ENCODE data around the gene ZNF44. TPM values are rescaled to one million over a fixed set of nuclear protein-coding genes. Genes with fewer than 3 reads are reported as not detected.

Gene ZNF44
- total and polyA plus RNA-seq, 2 of the 13 experiments (the other 11 are each of a cell fraction or from before 2014, with no cell fraction given), result 6.9 to 15.7 TPM

- TF ChIP-seq SKIL (CRISPR knock-in tag; IDR thresholded peaks at IDR 0.05; ENCODE audit: borderline replicate concordance) (peak; percentile 82; the same call in 1 of the 2 replicates), ZNF724P (CRISPR knock-in tag; IDR thresholded peaks at IDR 0.05; ENCODE audit: borderline replicate concordance) (no peak), ZMYM2 (CRISPR knock-in tag; IDR thresholded peaks at IDR 0.05) (no peak), ZFP90 (CRISPR knock-in tag; IDR thresholded peaks at IDR 0.05; ENCODE audit: borderline replicate concordance) (no peak), KAT2B (IDR thresholded peaks at IDR 0.05; ENCODE audit: borderline replicate concordance, low read depth, low read length) (no peak), ZBTB1 (CRISPR knock-in tag; IDR thresholded peaks at IDR 0.05; ENCODE audit: borderline replicate concordance) (no peak), MEIS1 (CRISPR knock-in tag; IDR thresholded peaks at IDR 0.05; ENCODE audit: borderline replicate concordance) (peak; percentile 65; the same call in 1 of the 2 replicates), CEBPB (IDR thresholded peaks at IDR 0.05; ENCODE audit: borderline replicate concordance, low read depth, low read length) (peak; percentile 92), HNRNPK (IDR thresholded peaks at IDR 0.05; ENCODE audit: low read depth, low read length, poor library complexity, severe bottlenecking) (no peak), PAXIP1 (CRISPR knock-in tag; conservative IDR thresholded peaks at IDR 0.05) (peak; percentile 93), ZNF510 (CRISPR knock-in tag; IDR thresholded peaks at IDR 0.05; ENCODE audit: low read depth) (no peak), RAD21 (CRISPR knock-in tag; IDR thresholded peaks at IDR 0.05) (0 out of 2 replicates have a peak, but pooled peaks have one; percentile 3), ZNF878 (CRISPR knock-in tag; IDR thresholded peaks at IDR 0.05) (peak; percentile 47; the same call in 1 of the 2 replicates), ZFP36 (IDR thresholded peaks at IDR 0.05; ENCODE audit: borderline replicate concordance, low read depth, low read length, partially characterized antibody) (no peak), ZNF709 (CRISPR knock-in tag; IDR thresholded peaks at IDR 0.05) (no peak), ZNF280D (CRISPR knock-in tag; IDR thresholded peaks at IDR 0.05) (0 out of 2 replicates have a peak, but pooled peaks have one; percentile 14), RCOR2 (CRISPR knock-in tag; IDR thresholded peaks at IDR 0.05) (peak; percentile 68; the same call in 1 of the 2 replicates), FOXA1 (IDR thresholded peaks at IDR 0.05) (no peak), FOXA1 (CRISPR knock-in tag; IDR thresholded peaks at IDR 0.05) (peak; percentile 90), KAT7 (CRISPR knock-in tag; IDR thresholded peaks at IDR 0.05; ENCODE audit: borderline replicate concordance) (0 out of 2 replicates have a peak, but pooled peaks have one; percentile 25), RFX5 (IDR thresholded peaks at IDR 0.05; ENCODE audit: low read depth, low read length) (no peak)
These were observed 36.7 kb upstream of the ZNF44 start (continued) for GRCh38 chr19:12331211-12331941.

Data from HepG2 (cell line).